GM08714 (cell line): ENCODE data around the gene MYLK.
"Not testable (repeated sequence)": the region's sequence is repeated elsewhere in the genome, so short reads cannot be mapped to it uniquely, and the experiment has no call there.

Experiments
- H3K4me3 ChIP-seq: fragments of 200-500 bp; sonication (Bioruptor generic); 2 replicates; pipeline ENCODE4 v1.5.1; 2014; ENCODE audit warnings: mild to moderate bottlenecking, low read length, inconsistent platforms
- ZNF274 ChIP-seq: IDR thresholded peaks from 2 replicates; pipeline ENCODE4 v1.6.1; 2012; ENCODE audit warnings: mild to moderate bottlenecking, low read depth, low read length

MYLK gene

DNA sequence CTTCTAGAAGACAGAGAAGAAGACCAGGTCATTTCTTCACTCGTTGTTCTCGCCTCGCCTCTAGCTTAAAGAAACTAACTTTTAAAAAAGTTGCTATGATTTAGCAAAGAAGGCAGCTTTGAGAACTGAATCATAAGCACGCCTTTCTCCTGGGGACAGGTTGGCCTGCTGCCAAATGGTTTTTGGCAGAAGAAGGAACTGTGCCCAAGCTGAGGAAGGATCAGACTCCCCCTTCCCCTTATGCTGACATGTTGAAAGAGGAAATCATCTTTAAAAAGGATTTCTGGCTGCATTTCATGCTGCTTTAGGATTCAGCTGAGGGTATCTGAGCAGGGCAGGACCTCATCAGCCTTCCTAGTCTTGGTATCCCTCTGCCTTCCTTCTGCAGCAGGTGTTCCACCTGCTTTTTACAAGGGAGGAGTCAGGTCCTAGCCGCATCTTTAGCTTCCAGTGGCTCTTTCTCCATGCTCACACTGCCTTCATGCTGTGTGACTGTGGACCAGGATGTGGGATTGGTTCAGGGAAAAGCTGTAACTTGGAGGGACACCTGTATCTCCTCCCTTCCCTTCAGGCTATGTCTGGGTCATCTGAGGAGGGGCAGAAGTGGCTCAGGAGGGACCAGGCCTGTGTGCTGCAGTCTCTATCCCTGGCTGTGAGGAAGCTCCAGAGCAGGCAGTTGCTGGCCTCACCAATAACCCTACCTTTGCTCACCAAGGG is 265.2 kb downstream of the MYLK start:
- no peak overlapping the region for H3K4me3 ChIP-seq
- TF ChIP-seq ZNF274, result no peak

DNA sequence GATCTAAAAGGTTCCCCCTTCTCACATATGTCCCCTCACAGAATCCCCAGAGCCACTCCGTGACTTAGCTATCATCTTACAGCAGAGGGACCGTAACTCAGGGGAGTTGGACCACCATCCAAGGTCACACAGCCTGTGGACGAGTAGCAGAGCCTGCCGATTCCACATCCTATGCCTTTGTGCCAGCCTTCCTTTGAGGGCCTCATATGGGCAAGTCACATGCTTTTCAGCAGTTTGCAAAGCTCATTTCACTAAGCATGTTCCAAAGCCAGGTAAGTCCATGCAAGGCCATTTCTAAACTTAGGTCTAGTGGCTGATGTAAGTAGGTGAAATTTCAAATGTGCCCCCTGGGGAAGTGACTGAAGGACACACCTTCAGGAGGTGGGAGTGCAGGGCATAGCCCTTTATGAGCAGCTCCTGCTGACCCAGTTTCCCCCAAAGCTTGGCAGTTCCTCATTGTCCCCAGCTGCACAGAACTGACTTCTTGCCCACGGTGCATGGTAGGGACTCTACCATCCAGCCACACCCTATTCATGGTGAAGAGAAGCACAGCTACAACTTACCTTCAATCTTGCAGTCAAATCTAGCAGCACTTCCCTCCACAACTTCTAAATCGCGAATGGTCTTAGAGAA is 265.9 kb downstream of the MYLK start:
- TF ChIP-seq ZNF274, result no peak
- H3K4me3 ChIP-seq, result no peak overlapping the region

DNA sequence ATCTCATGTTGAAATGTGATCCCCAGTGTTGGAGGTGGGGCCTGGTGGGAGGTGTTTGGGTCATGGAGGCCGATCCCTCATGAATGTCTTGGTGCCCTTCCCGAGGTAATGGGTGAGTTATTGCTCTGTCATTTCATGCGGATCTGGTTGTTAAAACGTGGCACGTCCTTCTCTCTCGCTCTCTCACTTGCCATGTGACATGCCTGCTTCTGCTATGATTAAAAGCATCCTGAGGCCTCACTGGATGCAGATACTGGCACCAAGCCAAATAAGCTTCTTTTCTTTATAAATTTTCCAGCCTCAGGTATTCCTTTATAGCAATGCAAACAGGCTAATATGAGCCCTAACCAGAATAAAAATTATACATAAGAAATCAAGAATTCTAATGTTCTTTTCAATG is 267.5 kb downstream of the MYLK start:
- TF ChIP-seq ZNF274, result no peak
- no peak overlapping the region for H3K4me3 ChIP-seq

DNA sequence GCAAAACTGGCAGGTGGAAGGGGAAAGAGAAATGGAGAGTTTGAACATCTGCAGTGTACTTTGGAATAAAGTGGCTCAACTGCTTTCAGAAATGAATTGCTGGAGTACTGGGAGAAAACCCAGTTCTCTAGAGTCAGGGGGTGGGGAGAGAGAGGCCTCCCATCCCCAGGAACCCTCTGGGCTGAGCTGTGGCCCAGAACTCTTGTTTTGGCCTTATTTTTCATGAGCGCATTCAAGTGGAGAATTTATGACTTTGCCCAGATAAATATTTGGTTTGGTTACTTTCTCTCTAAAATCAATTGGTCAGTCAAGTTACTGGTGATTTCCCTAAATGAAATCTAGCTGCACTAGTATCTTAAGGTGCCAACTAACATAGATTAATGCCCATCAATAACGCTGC is 270.6 kb downstream of the MYLK start:
- no peak overlapping the region for H3K4me3 ChIP-seq
- TF ChIP-seq ZNF274, result no peak

DNA sequence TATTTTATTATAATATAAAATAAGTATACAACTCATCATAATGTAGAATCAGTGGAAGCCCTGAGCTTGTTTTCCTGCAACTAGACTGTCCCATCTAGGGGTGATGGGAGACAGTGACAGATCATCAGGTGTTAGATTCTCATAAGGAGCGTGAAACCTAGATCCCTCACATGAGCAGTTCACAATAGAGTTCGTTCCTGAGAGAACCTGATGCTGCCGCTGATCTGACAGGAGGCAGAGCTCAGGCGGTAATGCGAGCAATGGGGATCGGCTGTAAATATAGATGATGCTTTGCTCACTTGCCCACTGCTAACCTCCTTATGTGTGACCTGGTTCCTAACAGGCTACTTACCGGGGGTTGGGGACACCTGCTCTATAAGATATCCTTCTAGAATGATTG is 272.5 kb downstream of the MYLK start:
- H3K4me3 ChIP-seq, result not testable (repeated sequence)

DNA sequence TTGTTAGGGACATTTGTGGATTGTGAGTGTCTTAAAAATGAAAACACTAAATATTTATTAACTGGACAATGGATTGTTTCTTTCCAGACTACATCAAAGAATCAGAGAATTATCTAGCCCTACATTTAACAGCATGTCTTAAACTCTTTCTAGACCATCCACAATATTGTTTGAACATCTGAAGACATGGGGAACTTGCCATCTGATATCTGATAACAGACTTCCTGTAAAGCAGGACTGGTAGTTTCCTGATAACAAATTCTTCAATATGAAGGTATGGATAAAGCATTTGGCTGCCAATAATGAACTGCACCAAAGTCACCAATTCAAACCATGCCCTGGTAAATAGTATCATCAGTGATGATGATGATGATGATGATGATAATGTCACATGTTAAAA is 273.1 kb downstream of the MYLK start:
- no peak overlapping the region for H3K4me3 ChIP-seq
- TF ChIP-seq ZNF274, result no peak

DNA sequence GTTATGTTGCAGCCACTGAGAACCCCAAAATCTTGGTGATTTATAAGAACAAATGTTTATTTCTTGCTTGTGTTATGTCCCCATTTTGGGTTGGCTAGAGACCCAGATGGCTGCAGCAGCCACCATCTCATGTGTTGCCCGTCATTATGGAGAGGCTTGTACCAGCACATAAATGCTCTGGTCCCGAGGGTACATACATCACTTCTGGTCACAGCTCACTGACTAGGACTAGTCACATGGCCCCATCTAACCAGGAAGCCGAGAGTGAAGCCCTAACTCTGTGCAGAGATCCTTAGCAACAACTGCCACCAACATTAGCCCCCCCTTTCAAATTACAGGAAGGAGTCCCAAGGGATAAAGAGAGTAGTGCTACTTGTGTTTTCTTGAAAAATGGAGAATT is 273.8 kb downstream of the MYLK start:
- no peak for TF ChIP-seq ZNF274
- no peak overlapping the region for H3K4me3 ChIP-seq

DNA sequence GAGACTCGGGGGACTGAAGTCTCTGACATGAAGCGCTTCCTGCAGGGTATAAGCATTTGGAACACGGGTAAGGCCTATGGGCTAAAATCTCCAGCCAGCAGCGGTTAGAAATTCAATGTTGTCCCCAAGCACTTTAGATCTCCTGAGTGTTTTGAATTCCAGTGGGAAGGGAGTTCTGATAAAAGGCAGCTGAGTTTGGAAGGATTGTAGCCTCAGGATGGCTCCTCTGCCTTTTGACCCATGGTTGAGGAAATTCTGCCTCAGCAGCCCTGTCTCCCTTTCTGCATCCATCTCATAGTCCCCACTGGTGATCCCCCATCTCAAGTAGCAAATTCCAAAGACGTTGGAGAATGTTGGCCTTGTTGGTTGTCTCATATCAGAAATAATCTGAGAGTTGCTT is 275.1 kb downstream of the MYLK start:
- TF ChIP-seq ZNF274, result no peak
- H3K4me3 ChIP-seq, result no peak overlapping the region

DNA sequence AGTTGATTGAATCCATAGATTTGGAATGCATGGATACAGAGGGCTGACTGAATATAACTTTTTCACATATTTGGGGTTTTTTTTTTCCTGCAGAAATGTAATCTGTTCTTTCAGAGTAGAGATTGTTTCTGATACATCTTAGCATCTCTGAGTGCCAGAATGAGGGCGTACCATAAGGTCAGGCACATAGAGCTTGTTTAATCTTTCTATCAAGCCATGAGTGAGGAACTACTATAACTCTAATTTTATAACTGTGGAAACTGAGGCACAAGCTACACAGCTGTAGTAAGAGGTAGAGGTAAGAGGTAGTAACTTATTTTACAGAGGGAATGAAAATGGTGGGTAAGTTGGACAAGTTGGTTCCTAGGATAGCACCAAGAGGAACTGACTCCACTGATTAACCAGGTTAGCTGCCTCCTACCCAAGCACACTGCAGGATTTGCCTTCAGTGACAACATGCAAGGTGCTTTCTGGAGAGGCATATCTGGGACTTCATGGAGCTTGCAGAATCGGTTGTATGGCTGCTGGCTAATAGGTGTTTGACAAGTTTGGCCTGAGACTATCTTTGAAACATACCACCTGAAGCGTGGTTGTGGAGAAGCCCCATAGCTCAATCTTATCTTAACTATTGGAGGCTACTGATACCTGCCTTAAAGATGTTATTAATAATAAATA is 275.7 kb downstream of the MYLK start:
- TF ChIP-seq ZNF274, result no peak

DNA sequence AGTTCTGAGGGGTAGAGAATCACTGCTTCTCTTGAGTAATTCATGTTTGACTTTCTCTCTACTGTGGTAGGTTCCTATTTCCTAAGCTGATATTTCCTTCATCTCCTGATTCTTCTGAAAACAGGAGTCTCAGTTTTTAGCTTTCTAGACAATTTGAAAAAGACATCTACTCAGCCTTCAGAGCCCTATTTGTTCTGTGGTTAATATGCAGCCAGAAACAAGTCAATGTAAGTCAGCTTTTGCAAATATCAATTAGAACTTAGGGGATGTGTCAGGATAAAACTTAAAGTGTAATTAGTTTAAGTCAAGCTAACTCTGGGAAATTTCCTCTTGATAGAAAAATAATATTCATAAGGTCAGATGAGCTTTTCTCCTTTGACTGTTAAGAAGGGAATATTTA is 277.6 kb downstream of the MYLK start:
- H3K4me3 ChIP-seq, result no peak overlapping the region
- no peak for TF ChIP-seq ZNF274

More for the DNA sequence above, 275.7 kb downstream of the MYLK start:
- H3K4me3 ChIP-seq, result no peak overlapping the region

DNA sequence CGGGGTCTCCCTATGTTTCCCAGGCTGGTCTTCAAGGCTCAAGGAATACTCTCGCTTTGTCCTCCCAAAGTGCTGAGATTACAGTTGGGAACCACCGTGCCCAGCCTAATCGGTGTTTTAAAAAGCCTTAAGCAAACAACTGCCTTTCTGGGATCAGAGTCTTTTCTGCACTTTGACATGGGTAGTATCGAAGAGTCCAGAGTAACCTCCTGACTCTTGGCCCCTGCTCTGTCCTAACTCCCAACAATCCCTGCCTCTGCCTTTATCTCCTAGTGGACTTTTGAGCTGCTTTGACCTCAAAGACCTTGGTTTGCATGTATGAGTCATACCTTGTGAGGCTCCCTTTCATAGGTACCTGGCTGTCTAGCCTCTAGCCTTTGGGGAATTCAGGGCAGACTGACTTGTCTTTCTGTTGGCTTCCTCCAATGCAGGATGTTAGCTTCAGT is 278.3 kb downstream of the MYLK start:
- TF ChIP-seq ZNF274, result no peak
- no peak overlapping the region for H3K4me3 ChIP-seq

DNA sequence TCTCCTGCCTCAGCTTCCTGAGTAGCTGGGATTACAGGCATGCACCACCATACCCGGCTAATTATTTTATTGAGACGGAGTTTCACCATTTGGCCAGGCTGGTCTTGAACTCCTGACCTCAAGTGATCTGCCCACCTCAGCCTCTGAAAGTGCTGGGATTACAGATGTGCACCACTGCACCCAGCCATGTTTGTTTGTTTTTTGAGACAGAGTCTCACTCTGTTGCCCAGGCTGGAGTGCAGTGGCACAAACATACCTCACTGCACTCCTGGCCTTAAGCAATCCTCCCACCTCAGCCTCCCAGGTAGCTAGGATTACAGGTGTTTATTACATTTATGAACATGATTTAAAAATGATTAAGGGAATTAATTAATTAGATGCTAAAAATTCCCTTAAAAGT is 281.0 kb downstream of the MYLK start:
- not testable (repeated sequence) for H3K4me3 ChIP-seq

DNA sequence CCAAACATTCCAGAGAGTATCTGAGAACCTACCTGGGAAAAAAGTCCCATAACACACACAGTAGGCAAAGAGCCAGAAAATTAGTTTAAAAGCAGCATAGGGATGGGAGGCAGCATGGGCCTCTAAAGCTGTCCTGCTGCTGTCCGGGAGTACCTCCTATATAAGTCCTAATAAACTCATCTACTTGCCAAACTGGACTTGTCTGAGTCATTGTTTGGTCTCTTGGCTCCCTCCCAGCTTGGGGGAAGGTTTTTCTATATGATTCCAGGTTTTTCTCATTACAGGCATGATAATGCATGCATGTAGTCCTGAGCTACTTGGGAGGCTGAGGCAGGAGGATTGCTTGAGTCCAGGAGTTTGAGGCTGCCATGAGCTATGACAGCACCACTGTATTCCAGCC is 281.8 kb downstream of the MYLK start:
- no peak overlapping the region for H3K4me3 ChIP-seq
- TF ChIP-seq ZNF274, result no peak

DNA sequence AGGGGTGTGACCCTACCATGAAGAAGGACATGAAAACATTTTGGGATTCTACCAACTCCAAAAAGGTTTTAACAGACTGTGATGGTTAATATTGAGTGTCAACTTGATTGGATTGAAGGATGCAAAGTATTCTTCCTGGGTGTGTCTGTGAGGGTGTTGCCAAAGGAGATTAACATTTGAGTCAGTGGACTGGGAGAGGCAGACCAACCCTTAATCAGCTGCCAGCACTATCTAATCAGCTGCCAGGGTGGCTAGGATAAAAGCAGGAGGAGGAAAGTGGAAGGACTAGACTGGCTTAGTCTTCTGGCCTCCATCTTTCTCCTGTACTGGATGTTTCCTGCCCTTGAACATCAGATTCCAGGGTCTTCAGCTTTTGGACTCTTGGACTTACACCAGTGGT is 283.3 kb downstream of the MYLK start:
- H3K4me3 ChIP-seq, result not testable (repeated sequence)

DNA sequence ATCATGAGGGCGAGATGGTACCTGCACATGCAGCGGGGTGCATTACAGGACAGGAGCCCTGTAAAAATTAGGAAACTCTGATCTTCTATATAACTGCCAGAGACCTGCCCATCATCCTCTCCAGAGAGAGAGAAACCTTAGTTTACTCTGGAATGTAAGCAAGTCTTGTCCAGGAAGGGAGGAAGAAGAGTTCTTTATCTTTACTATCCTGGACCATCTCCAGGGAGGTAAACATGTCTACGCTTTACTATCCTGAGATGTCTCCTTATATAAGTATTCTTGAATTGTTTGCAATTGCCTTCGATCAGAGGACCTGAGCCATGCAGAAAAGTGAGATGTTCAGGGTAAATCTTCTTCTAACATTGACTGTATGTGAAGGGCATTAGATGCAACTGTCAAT is 286.6 kb downstream of the MYLK start:
- no peak overlapping the region for H3K4me3 ChIP-seq
- no peak for TF ChIP-seq ZNF274
